Fibroblast of lung (primary cell): Measurements from ENCODE around the gene TENM4. TPM values are rescaled to one million over a fixed set of nuclear protein-coding genes. Genes with fewer than 3 reads are reported as not detected.

ENCODE experiments used
- DNase-seq, 2 donors: peaks; one replicate each; pipeline versions ENCODE4 v3.0.0 to v3.0.0-alpha.2; 2010; ENCODE audit warnings: low read depth in 2 of 2
- H2AFZ ChIP-seq: 2 replicates; pipeline ENCODE4 v1.5.1; 2012; ENCODE audit warnings: low read length, control low read depth, inconsistent platforms
- H3K27ac ChIP-seq: 2 replicates; pipeline ENCODE4 v1.5.1; 2011; ENCODE audit warnings: low read length, control low read depth; ENCODE audit not compliant: insufficient read depth
- H3K27me3 ChIP-seq: 2 replicates; pipeline ENCODE4 v1.5.1; 2011; ENCODE audit warnings: mild to moderate bottlenecking, low read length; ENCODE audit not compliant: control insufficient read depth, insufficient read depth
- H3K36me3 ChIP-seq: 2 replicates; pipeline ENCODE4 v1.5.1; 2011; ENCODE audit warnings: low read length; ENCODE audit not compliant: control insufficient read depth, insufficient read depth
- H3K4me1 ChIP-seq: 2 replicates; pipeline ENCODE4 v1.5.1; 2011; ENCODE audit warnings: low read length; ENCODE audit not compliant: control insufficient read depth, insufficient read depth; ENCODE audit errors: extremely low read depth
- H3K4me2 ChIP-seq: 2 replicates; pipeline ENCODE4 v1.5.1; 2011; ENCODE audit warnings: low read length, control low read depth; ENCODE audit not compliant: insufficient read depth; ENCODE audit errors: extremely low read depth
- H3K4me3 ChIP-seq, 4 experiments: fragments of 200-600 bp in 1 of 4; sonication (generic) in 1 of 4; replicated peaks in 1 of 4; 2 replicates each; pipeline ENCODE4 v1.5.1; 2011 to 2016; ENCODE audit warnings: low read length in 4 of 4, low read depth in 3 of 4, mild to moderate bottlenecking in 3 of 4, control low read depth in 2 of 4, inconsistent platforms in 1 of 4, mixed read lengths in 1 of 4; ENCODE audit not compliant: insufficient read depth in 1 of 4; ENCODE audit errors: control extremely low read depth in 1 of 4
- H3K79me2 ChIP-seq: 2 replicates; pipeline ENCODE4 v1.5.1; 2012; ENCODE audit warnings: mild to moderate bottlenecking, low read length, inconsistent platforms; ENCODE audit not compliant: control insufficient read depth, insufficient read depth
- H3K9ac ChIP-seq: 2 replicates; pipeline ENCODE4 v1.5.1; 2011; ENCODE audit warnings: mild to moderate bottlenecking, low read length, control low read depth; ENCODE audit not compliant: insufficient read depth
- H3K9me3 ChIP-seq: 2 replicates; pipeline ENCODE4 v1.5.1; 2012; ENCODE audit warnings: low read depth, low read length; ENCODE audit not compliant: control insufficient read depth, insufficient read depth
- H4K20me1 ChIP-seq: 2 replicates; pipeline ENCODE4 v1.5.1; 2011; ENCODE audit warnings: low read length; ENCODE audit not compliant: control insufficient read depth, insufficient read depth; ENCODE audit errors: extremely low read depth
- CTCF ChIP-seq, 2 donors: IDR thresholded peaks in 1 of 2; conservative IDR thresholded peaks in 1 of 2; 1 replicate in 1 of 2; 2 replicates in 1 of 2; pipeline ENCODE4 v1.5.1; 2011 to 2012; ENCODE audit warnings: low read length in 2 of 2, control low read depth in 1 of 2, inconsistent platforms in 1 of 2, low read depth in 1 of 2, mild to moderate bottlenecking in 1 of 2
- EZH2 ChIP-seq: IDR thresholded peaks from 2 replicates; pipeline ENCODE4 v1.5.1; 2012; ENCODE audit warnings: low read length, control low read depth, mild to moderate bottlenecking; ENCODE audit errors: missing control alignments
- polyA plus RNA-seq, 2 donors: library from polyadenylated mRNA; depleted of rRNA in 1 of 2; stranded (reverse) in 1 of 2; unstranded in 1 of 2; fragments of >200 nt; gene quantifications; 2 replicates each; pipeline ENCODE4 v1.2.1, GENCODE V29; 2011 to 2012; ENCODE audit warnings: missing spikeins in 1 of 2
- total RNA-seq: library from RNA; depleted of rRNA; stranded (reverse); fragments of >200 nt; gene quantifications from 2 replicates; pipeline ENCODE4 v1.2.1, GENCODE V29; 2014

TENM4 gene
- total and polyA plus RNA-seq, 2 donors (not counting 1 experiment from before 2014, with no cell fraction given): 4.6 to 48.4 TPM

GRCh38 chr11:78657441-78657840 is 783.4 kb downstream of the TENM4 start:
- H3K4me3 ChIP-seq: no peak overlapping the region
- H3K4me1 ChIP-seq: no peaks in the 10 kb centered on the region
- no peak overlapping the region for H3K27ac ChIP-seq
- H4K20me1 ChIP-seq: no peaks in the 10 kb centered on the region
- H3K27me3 ChIP-seq: no peaks in the 10 kb centered on the region
- H3K79me2 ChIP-seq: no peaks in the 10 kb centered on the region
- H2AFZ ChIP-seq: no peak overlapping the region
- DNase-seq: no peak
- H3K36me3 ChIP-seq: peaks cover 5% of the 10 kb centered on the region
- no peak overlapping the region for H3K4me2 ChIP-seq
- H3K9ac ChIP-seq: no peak overlapping the region
- no peak for TF ChIP-seq EZH2
- no peak for TF ChIP-seq CTCF (conservative IDR thresholded peaks at IDR 0.05 in 1 of 2, IDR thresholded peaks at IDR 0.05 in 1 of 2; ENCODE audit: low read depth in 1 of 2, low read length in 2 of 2)
- no peaks in the 10 kb centered on the region for H3K9me3 ChIP-seq

DNA sequence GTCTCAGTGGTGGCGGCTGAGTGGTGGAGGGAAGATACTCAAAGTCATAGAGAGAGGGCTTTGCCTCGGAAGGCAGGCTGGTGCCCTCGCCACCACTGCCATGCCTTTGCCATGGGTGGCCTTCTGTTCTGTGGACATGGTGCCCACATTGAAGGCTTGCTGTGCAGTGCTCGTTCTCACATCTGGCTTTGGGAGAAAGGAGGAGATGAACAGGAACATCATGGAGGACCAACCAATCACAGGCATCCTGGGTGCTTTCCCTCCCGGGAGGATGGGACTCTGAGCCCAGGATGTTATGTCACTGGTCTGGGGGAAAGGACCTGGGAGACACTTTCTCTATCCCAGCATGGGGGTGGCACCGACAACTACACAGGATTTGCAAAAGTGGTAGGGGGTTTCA is 783.8 kb downstream of the TENM4 start:
- no peak overlapping the region for H3K4me3 ChIP-seq
- H3K36me3 ChIP-seq: peaks cover 5% of the 10 kb centered on the region
- H3K27ac ChIP-seq: no peak overlapping the region
- no peak overlapping the region for H3K9ac ChIP-seq
- H3K4me2 ChIP-seq: no peak overlapping the region
- no peaks in the 10 kb centered on the region for H3K9me3 ChIP-seq
- H3K27me3 ChIP-seq: no peaks in the 10 kb centered on the region
- no peak for DNase-seq
- no peaks in the 10 kb centered on the region for H4K20me1 ChIP-seq
- no peaks in the 10 kb centered on the region for H3K4me1 ChIP-seq
- no peak overlapping the region for H2AFZ ChIP-seq
- TF ChIP-seq CTCF (conservative IDR thresholded peaks at IDR 0.05 in 1 of 2, IDR thresholded peaks at IDR 0.05 in 1 of 2; ENCODE audit: low read depth in 1 of 2, low read length in 2 of 2) (no peak), EZH2 (no peak)
- H3K79me2 ChIP-seq: no peaks in the 10 kb centered on the region

DNA sequence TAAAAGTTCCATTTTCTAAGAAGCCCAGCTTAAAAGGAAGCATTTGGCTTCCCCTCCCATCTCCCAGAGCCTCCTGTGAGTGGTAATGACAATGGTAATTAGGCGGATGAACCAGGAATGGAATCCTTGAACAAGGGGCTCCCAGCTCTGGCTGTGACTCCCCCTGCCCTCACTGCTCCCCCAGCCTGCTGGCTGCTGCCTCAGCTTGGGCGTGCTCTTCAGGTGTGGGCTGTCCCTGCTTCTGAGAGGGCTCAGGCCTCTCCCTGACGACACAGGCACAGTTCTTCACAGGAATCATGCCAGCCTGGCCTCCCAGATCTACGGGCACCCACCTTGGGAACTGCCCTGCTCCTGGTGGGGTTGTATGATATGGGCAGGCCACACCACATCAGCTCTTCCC is 784.5 kb downstream of the TENM4 start:
- no peak overlapping the region for H3K4me2 ChIP-seq
- H3K27ac ChIP-seq: no peak overlapping the region
- TF ChIP-seq EZH2 (no peak), CTCF (conservative IDR thresholded peaks at IDR 0.05 in 1 of 2, IDR thresholded peaks at IDR 0.05 in 1 of 2; ENCODE audit: low read depth in 1 of 2, low read length in 2 of 2) (no peak)
- no peaks in the 10 kb centered on the region for H3K27me3 ChIP-seq
- no peaks in the 10 kb centered on the region for H3K4me1 ChIP-seq
- H3K4me3 ChIP-seq: no peak overlapping the region
- no peak for DNase-seq
- no peak overlapping the region for H2AFZ ChIP-seq
- peaks cover 5% of the 10 kb centered on the region for H3K36me3 ChIP-seq
- no peaks in the 10 kb centered on the region for H3K9me3 ChIP-seq
- H3K9ac ChIP-seq: no peak overlapping the region
- H3K79me2 ChIP-seq: no peaks in the 10 kb centered on the region
- no peaks in the 10 kb centered on the region for H4K20me1 ChIP-seq
